Mesenchymal stem cell (in vitro differentiated cells and primary cell): ENCODE results near the gene EMP1.
A peak's percentile ranks its signal among the peaks of the same experiment; 100 is the strongest.

Experiments used
- DNase-seq: peaks from one replicate; pipeline ENCODE4 v3.0.0-alpha.2; 2013
- H2AFZ ChIP-seq: one replicate; pipeline ENCODE4 v1.6.1; 2013; ENCODE audit warnings: low read depth, mild to moderate bottlenecking, control low read depth, inconsistent platforms, low read length, moderate library complexity
- H2AK5ac ChIP-seq: 2 replicates; pipeline ENCODE4 v1.6.1; 2013; ENCODE audit warnings: low read length, moderate library complexity, mild to moderate bottlenecking, inconsistent platforms; ENCODE audit not compliant: severe bottlenecking
- H2BK120ac ChIP-seq: one replicate; pipeline ENCODE4 v1.6.1; 2013; ENCODE audit warnings: low read depth, mild to moderate bottlenecking, inconsistent platforms, low read length, moderate library complexity
- H2BK12ac ChIP-seq, 2 experiments: one replicate each; pipeline ENCODE4 v1.6.1; 2013; ENCODE audit warnings: inconsistent platforms in 2 of 2, low read length in 2 of 2, mild to moderate bottlenecking in 2 of 2, moderate library complexity in 2 of 2, control low read depth in 1 of 2
- H2BK15ac ChIP-seq: one replicate; pipeline ENCODE4 v1.6.1; 2013; ENCODE audit warnings: mild to moderate bottlenecking, low read depth, inconsistent platforms; ENCODE audit not compliant: poor library complexity, severe bottlenecking
- H2BK5ac ChIP-seq: 2 replicates; pipeline ENCODE4 v1.6.1; 2013; ENCODE audit warnings: low read depth, mild to moderate bottlenecking, low read length, control low read depth, inconsistent platforms; ENCODE audit not compliant: poor library complexity, severe bottlenecking
- H3K14ac ChIP-seq, 2 experiments: one replicate each; pipeline ENCODE4 v1.6.1; 2013; ENCODE audit warnings: inconsistent platforms in 2 of 2, low read length in 2 of 2, control low read depth in 1 of 2, mild to moderate bottlenecking in 1 of 2, moderate library complexity in 1 of 2
- H3K18ac ChIP-seq, 2 experiments: one replicate each; pipeline ENCODE4 v1.6.1; 2013; ENCODE audit warnings: inconsistent platforms in 2 of 2, low read length in 2 of 2, control low read depth in 1 of 2, low read depth in 1 of 2, mild to moderate bottlenecking in 1 of 2
- H3K23ac ChIP-seq, 2 experiments: one replicate each; pipeline ENCODE4 v1.6.1; 2013; ENCODE audit warnings: inconsistent platforms in 2 of 2, low read length in 2 of 2, mild to moderate bottlenecking in 2 of 2, moderate library complexity in 2 of 2, control low read depth in 1 of 2
- H3K27ac ChIP-seq: 2 replicates; pipeline ENCODE4 v1.5.1; 2013; ENCODE audit warnings: mild to moderate bottlenecking, moderate library complexity, low read length, control low read depth, inconsistent platforms; ENCODE audit not compliant: poor library complexity, severe bottlenecking
- H3K27me3 ChIP-seq, 2 experiments: 2 replicates each; pipeline versions ENCODE4 v1.6.1 to v1.7.0; 2013; ENCODE audit warnings: low read length in 2 of 2, mild to moderate bottlenecking in 2 of 2, moderate library complexity in 2 of 2, control low read depth in 1 of 2, inconsistent platforms in 1 of 2; ENCODE audit not compliant: control insufficient read depth in 1 of 2, insufficient read depth in 1 of 2
- H3K36me3 ChIP-seq, 2 experiments: 2 replicates each; pipeline versions ENCODE4 v1.6.1 to v1.7.0; 2013; ENCODE audit warnings: low read length in 2 of 2, control low read depth in 1 of 2, inconsistent platforms in 1 of 2, low read depth in 1 of 2, mild to moderate bottlenecking in 1 of 2; ENCODE audit not compliant: insufficient read depth in 2 of 2, control insufficient read depth in 1 of 2
- H3K4ac ChIP-seq, 2 experiments: one replicate each; pipeline ENCODE4 v1.6.1; 2013; ENCODE audit warnings: inconsistent platforms in 2 of 2, low read length in 2 of 2, mild to moderate bottlenecking in 2 of 2, moderate library complexity in 2 of 2, control low read depth in 1 of 2, low read depth in 1 of 2
- H3K4me1 ChIP-seq: 2 replicates; pipeline ENCODE4 v1.6.1; 2013; ENCODE audit warnings: low read depth, low read length, control low read depth; ENCODE audit not compliant: control insufficient read depth, insufficient read depth
- H3K4me2 ChIP-seq: 2 replicates; pipeline ENCODE4 v1.6.1; 2013; ENCODE audit warnings: low read length, mild to moderate bottlenecking, inconsistent platforms; ENCODE audit not compliant: poor library complexity, severe bottlenecking
- H3K4me3 ChIP-seq, 2 experiments: 2 replicates each; pipeline versions ENCODE4 v1.5.1 to v1.7.0; 2013; ENCODE audit warnings: low read length in 2 of 2, mild to moderate bottlenecking in 2 of 2, control low read depth in 1 of 2, low read depth in 1 of 2; ENCODE audit not compliant: insufficient read depth in 1 of 2
- H3K79me1 ChIP-seq: replicated peaks from 2 replicates; pipeline ENCODE4 v1.6.1; 2013; ENCODE audit warnings: mild to moderate bottlenecking, control low read depth, low read length, inconsistent platforms; ENCODE audit not compliant: poor library complexity, severe bottlenecking
- H3K9ac ChIP-seq: 2 replicates; pipeline ENCODE4 v1.7.0; 2013; ENCODE audit warnings: mild to moderate bottlenecking, low read length, moderate library complexity
- H3K9me3 ChIP-seq: 2 replicates; pipeline ENCODE4 v1.7.0; 2013; ENCODE audit warnings: mild to moderate bottlenecking, low read length; ENCODE audit not compliant: control insufficient read depth
- H4K8ac ChIP-seq: one replicate; pipeline ENCODE4 v1.6.1; 2013; ENCODE audit warnings: inconsistent platforms, mild to moderate bottlenecking, low read length, moderate library complexity
- H4K91ac ChIP-seq: one replicate; pipeline ENCODE4 v1.6.1; 2013; ENCODE audit warnings: mild to moderate bottlenecking, low read length, inconsistent platforms
- WGBS: methylation state at CpG from one replicate; pipeline ENCODE4 v1.1.7; 2013; ENCODE audit warnings: mixed read lengths; 5-methylcytosine and 5-hydroxymethylcytosine counted together

Gene EMP1

GRCh38 chr12:13197526-13198143 is 1.1 kb downstream of the EMP1 start:
- peak overlapping the region in 1 of 2 experiments; percentile 92 for H3K4me3 ChIP-seq
- peak overlapping the region in 1 of 2 experiments; percentile 76 for H2BK12ac ChIP-seq
- no peak overlapping the region for H2BK120ac ChIP-seq
- H3K23ac ChIP-seq: no peak overlapping the region
- H3K14ac ChIP-seq: no peak overlapping the region
- H3K18ac ChIP-seq: no peak overlapping the region
- H3K36me3 ChIP-seq: peaks cover 0 to 40% of the 10 kb centered on the region in 2 experiments
- H2AFZ ChIP-seq: no peak overlapping the region
- no peak overlapping the region for H3K27ac ChIP-seq
- DNase-seq: peak; percentile 48
- peak overlapping the region; percentile 99 for H3K9ac ChIP-seq
- no peaks in the 10 kb centered on the region for H3K9me3 ChIP-seq
- H2BK15ac ChIP-seq: no peak overlapping the region
- H3K79me1 ChIP-seq: peaks cover 10% of the 10 kb centered on the region
- H3K4ac ChIP-seq: peak overlapping the region in 1 of 2 experiments; percentile 71
- peaks cover 16% of the 10 kb centered on the region for H3K4me1 ChIP-seq
- no peaks in the 10 kb centered on the region for H3K27me3 ChIP-seq
- no peak overlapping the region for H2BK5ac ChIP-seq
- peak overlapping the region; percentile 35 for H4K8ac ChIP-seq
- no peak overlapping the region for H2AK5ac ChIP-seq
- 67% methylated on average over 8 of the region's 9 CpGs for WGBS
- H4K91ac ChIP-seq: peak overlapping the region; percentile 52
- H3K4me2 ChIP-seq: no peak overlapping the region

GRCh38 chr12:13198241-13198640 is 1.7 kb downstream of the EMP1 start:
- Histone ChIP-seq H2BK5ac (no peak overlapping the region), H3K4ac (no peak overlapping the region), H2BK12ac (no peak overlapping the region), H3K27ac (no peak overlapping the region), H2AFZ (no peak overlapping the region), H3K27me3 (no peaks in the 10 kb centered on the region), H3K14ac (no peak overlapping the region), H3K36me3 (peaks cover 0 to 44% of the 10 kb centered on the region in 2 experiments), H2AK5ac (no peak overlapping the region), H3K79me1 (peaks cover 10% of the 10 kb centered on the region), H3K4me3 (peak overlapping the region in 1 of 2 experiments; percentile 92), H2BK120ac (no peak overlapping the region), H4K91ac (no peak overlapping the region), H3K23ac (no peak overlapping the region), H4K8ac (no peak overlapping the region), H2BK15ac (no peak overlapping the region), H3K18ac (peak overlapping the region in 1 of 2 experiments; percentile 28), H3K9me3 (no peaks in the 10 kb centered on the region), H3K9ac (peak overlapping the region; percentile 99), H3K4me2 (no peak overlapping the region), H3K4me1 (peaks cover 16% of the 10 kb centered on the region)
- WGBS: 38% methylated on average over 1 of the region's 4 CpGs
- peak; percentile 37 for DNase-seq

GRCh38 chr12:13198876-13199275 is 2.4 kb downstream of the EMP1 start:
- Histone ChIP-seq H2BK12ac (peak overlapping the region; percentile 38 to 45), H3K14ac (no peak overlapping the region), H3K79me1 (peaks cover 10% of the 10 kb centered on the region), H3K4me2 (no peak overlapping the region), H4K8ac (peak overlapping the region; percentile 32), H2BK5ac (no peak overlapping the region), H2BK15ac (peak overlapping the region; percentile 12), H4K91ac (no peak overlapping the region), H3K4me3 (peak overlapping the region in 1 of 2 experiments; percentile 92), H3K18ac (peak overlapping the region; percentile 37 to 67), H3K4ac (peak overlapping the region; percentile 15 to 60), H2BK120ac (peak overlapping the region; percentile 82), H3K36me3 (peaks cover 0 to 51% of the 10 kb centered on the region in 2 experiments), H3K9me3 (no peaks in the 10 kb centered on the region), H3K27me3 (no peaks in the 10 kb centered on the region), H3K4me1 (peaks cover 16% of the 10 kb centered on the region), H2AFZ (no peak overlapping the region), H3K23ac (no peak overlapping the region), H3K27ac (no peak overlapping the region), H3K9ac (peak overlapping the region; percentile 99), H2AK5ac (peak overlapping the region; percentile 68)
- 100% methylated on average over 2 of the region's 7 CpGs for WGBS
- peak; percentile 46 for DNase-seq

- Histone ChIP-seq H2BK12ac (no peak overlapping the region), H2AK5ac (no peak overlapping the region), H3K9ac (peak overlapping the region; percentile 99), H2BK5ac (no peak overlapping the region), H3K4me3 (peak overlapping the region in 1 of 2 experiments; percentile 92), H3K14ac (no peak overlapping the region), H3K23ac (no peak overlapping the region), H4K8ac (no peak overlapping the region), H2BK120ac (no peak overlapping the region), H3K27ac (no peak overlapping the region), H4K91ac (no peak overlapping the region), H3K18ac (no peak overlapping the region), H3K4me1 (peaks cover 19% of the 10 kb centered on the region), H3K4ac (no peak overlapping the region), H3K36me3 (peaks cover 0 to 58% of the 10 kb centered on the region in 2 experiments), H3K27me3 (no peaks in the 10 kb centered on the region), H3K9me3 (no peaks in the 10 kb centered on the region), H2AFZ (no peak overlapping the region), H2BK15ac (no peak overlapping the region), H3K79me1 (peaks cover 10% of the 10 kb centered on the region), H3K4me2 (no peak overlapping the region)
- no peak for DNase-seq
- 100% methylated on average over 1 of the region's 2 CpGs for WGBS
Measured at GRCh38 chr12:13199592-13199991, 3.1 kb downstream of the EMP1 start.
